MM.1S (cell line): ENCODE measurements around the gene PSKH1.

Experiments used
- DNase-seq: peaks from one replicate; pipeline ENCODE4 v3.0.0-alpha.2; 2015
- H2AFZ ChIP-seq: fragments of 300-600 bp; sonication (generic); 2 replicates; pipeline ENCODE4 v1.6.0; 2016; ENCODE audit warnings: antibody characterized with exemption, low read length
- H3F3A ChIP-seq: fragments of 300-600 bp; sonication (generic); 2 replicates; pipeline ENCODE4 v1.6.1; 2016; ENCODE audit warnings: mild to moderate bottlenecking, antibody characterized with exemption, low read length, moderate library complexity, mixed read lengths; ENCODE audit not compliant: insufficient read depth
- H3K27ac ChIP-seq: fragments of 300-600 bp; sonication (generic); 2 replicates; pipeline ENCODE4 v1.5.1; 2016; ENCODE audit warnings: mild to moderate bottlenecking, low read length
- H3K27me3 ChIP-seq: fragments of 300-600 bp; sonication (generic); replicated peaks from 2 replicates; pipeline ENCODE4 v1.6.0; 2016; ENCODE audit warnings: low read length; ENCODE audit not compliant: insufficient read depth
- H3K36me3 ChIP-seq: fragments of 300-600 bp; sonication (generic); replicated peaks from 2 replicates; pipeline ENCODE4 v1.6.1; 2016; ENCODE audit warnings: mild to moderate bottlenecking, low read length, mixed read lengths; ENCODE audit not compliant: insufficient read depth
- H3K4me1 ChIP-seq: fragments of 300-600 bp; sonication (generic); 2 replicates; pipeline ENCODE4 v1.6.1; 2016; ENCODE audit warnings: low read length, mixed read lengths
- H3K4me2 ChIP-seq: fragments of 300-600 bp; sonication (generic); 2 replicates; pipeline ENCODE4 v1.6.0; 2016; ENCODE audit warnings: low read depth, low read length
- H3K4me3 ChIP-seq: fragments of 300-600 bp; sonication (generic); 2 replicates; pipeline ENCODE4 v1.5.1; 2016; ENCODE audit warnings: low read length, mixed read lengths
- H3K79me2 ChIP-seq: fragments of 300-600 bp; sonication (generic); 2 replicates; pipeline ENCODE4 v1.6.1; 2016; ENCODE audit warnings: mixed run types, low read length, mixed read lengths
- H3K9ac ChIP-seq: fragments of 300-600 bp; sonication (generic); 2 replicates; pipeline ENCODE4 v1.6.1; 2016; ENCODE audit warnings: low read length, mixed read lengths
- H3K9me2 ChIP-seq: fragments of 300-600 bp; sonication (generic); replicated peaks from 2 replicates; pipeline ENCODE4 v1.6.1; 2016; ENCODE audit warnings: mild to moderate bottlenecking, low read length, mixed read lengths; ENCODE audit not compliant: insufficient read depth
- H3K9me3 ChIP-seq: fragments of 300-600 bp; sonication (generic); replicated peaks from 2 replicates; pipeline ENCODE4 v1.6.1; 2016; ENCODE audit warnings: mild to moderate bottlenecking, low read length, mixed read lengths; ENCODE audit not compliant: insufficient read depth
- H4K20me1 ChIP-seq: fragments of 300-600 bp; sonication (generic); 2 replicates; pipeline ENCODE4 v1.6.1; 2016; ENCODE audit warnings: mild to moderate bottlenecking, low read length, moderate library complexity, mixed read lengths; ENCODE audit not compliant: insufficient read depth
- CTCF ChIP-seq: fragments of 300-600 bp; sonication (generic); IDR thresholded peaks from 2 replicates; pipeline ENCODE4 v1.5.1; 2016; ENCODE audit warnings: antibody characterized with exemption, low read length, mixed read lengths
- EZH2 ChIP-seq: fragments of 300-600 bp; sonication (generic); optimal IDR thresholded peaks from 2 replicates; pipeline ENCODE3; 2017; ENCODE audit warnings: low read depth, mild to moderate bottlenecking, antibody characterized with exemption, low read length, mixed read lengths
- EZH2phosphoT487 ChIP-seq: fragments of 300-600 bp; sonication (generic); IDR thresholded peaks from 2 replicates; pipeline ENCODE4 v1.6.1; 2018; ENCODE audit warnings: antibody characterized with exemption, low read length

Gene PSKH1

GRCh38 chr16:67942510-67943255, 49.6 kb downstream of the PSKH1 start:
- no peaks in the 10 kb centered on the region for H3K79me2 ChIP-seq
- H3K36me3 ChIP-seq = no peaks in the 10 kb centered on the region; the same call in 1 of the 2 replicates
- H3K4me3 ChIP-seq = no peak overlapping the region
- no peak overlapping the region for H3K4me2 ChIP-seq
- no peak overlapping the region for H2AFZ ChIP-seq
- H3K27me3 ChIP-seq = no peaks in the 10 kb centered on the region
- DNase-seq = no peak
- H3K27ac ChIP-seq = no peak overlapping the region
- H3F3A ChIP-seq = 0 out of 2 replicates have a peak, but pooled peaks cover 2% of the 10 kb centered on the region
- H3K9ac ChIP-seq = no peak overlapping the region
- TF ChIP-seq EZH2 (no peak), CTCF (no peak), EZH2phosphoT487 (no peak)
- no peaks in the 10 kb centered on the region; the same call in 1 of the 2 replicates for H3K4me1 ChIP-seq
- H3K9me3 ChIP-seq = no peaks in the 10 kb centered on the region
- no peaks in the 10 kb centered on the region for H3K9me2 ChIP-seq
- no peaks in the 10 kb centered on the region for H4K20me1 ChIP-seq

DNA sequence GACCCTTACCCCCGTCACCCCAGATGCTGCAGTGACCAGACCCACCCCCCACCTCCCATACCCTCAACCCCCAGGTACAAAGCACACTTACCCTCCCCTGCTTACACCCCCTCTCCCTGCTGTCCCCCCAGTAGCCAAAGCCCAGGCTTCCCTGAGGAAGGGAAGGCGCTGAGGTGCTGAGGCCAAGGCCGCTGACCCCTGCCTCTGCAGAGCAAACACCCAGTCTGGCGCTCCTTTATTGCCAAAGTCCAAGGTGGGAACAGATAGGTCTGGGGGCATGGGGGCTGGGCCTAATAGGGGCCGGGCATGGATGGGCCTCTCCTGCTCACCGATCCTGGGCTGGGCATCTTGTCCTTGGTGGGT, 50.2 kb downstream of the PSKH1 start:
- Histone ChIP-seq H3K4me2 (no peak overlapping the region), H3F3A (0 out of 2 replicates have a peak, but pooled peaks cover 2% of the 10 kb centered on the region), H3K4me3 (no peak overlapping the region), H3K36me3 (no peaks in the 10 kb centered on the region; the same call in 1 of the 2 replicates), H3K9me2 (no peaks in the 10 kb centered on the region), H3K27me3 (no peaks in the 10 kb centered on the region), H3K79me2 (no peaks in the 10 kb centered on the region), H2AFZ (no peak overlapping the region), H3K9ac (no peak overlapping the region), H3K4me1 (no peaks in the 10 kb centered on the region), H3K27ac (no peak overlapping the region), H3K9me3 (no peaks in the 10 kb centered on the region), H4K20me1 (no peaks in the 10 kb centered on the region)
- no peak for TF ChIP-seq CTCF
- TF ChIP-seq EZH2phosphoT487 = no peak
- no peak for TF ChIP-seq EZH2
- DNase-seq = no peak

DNA sequence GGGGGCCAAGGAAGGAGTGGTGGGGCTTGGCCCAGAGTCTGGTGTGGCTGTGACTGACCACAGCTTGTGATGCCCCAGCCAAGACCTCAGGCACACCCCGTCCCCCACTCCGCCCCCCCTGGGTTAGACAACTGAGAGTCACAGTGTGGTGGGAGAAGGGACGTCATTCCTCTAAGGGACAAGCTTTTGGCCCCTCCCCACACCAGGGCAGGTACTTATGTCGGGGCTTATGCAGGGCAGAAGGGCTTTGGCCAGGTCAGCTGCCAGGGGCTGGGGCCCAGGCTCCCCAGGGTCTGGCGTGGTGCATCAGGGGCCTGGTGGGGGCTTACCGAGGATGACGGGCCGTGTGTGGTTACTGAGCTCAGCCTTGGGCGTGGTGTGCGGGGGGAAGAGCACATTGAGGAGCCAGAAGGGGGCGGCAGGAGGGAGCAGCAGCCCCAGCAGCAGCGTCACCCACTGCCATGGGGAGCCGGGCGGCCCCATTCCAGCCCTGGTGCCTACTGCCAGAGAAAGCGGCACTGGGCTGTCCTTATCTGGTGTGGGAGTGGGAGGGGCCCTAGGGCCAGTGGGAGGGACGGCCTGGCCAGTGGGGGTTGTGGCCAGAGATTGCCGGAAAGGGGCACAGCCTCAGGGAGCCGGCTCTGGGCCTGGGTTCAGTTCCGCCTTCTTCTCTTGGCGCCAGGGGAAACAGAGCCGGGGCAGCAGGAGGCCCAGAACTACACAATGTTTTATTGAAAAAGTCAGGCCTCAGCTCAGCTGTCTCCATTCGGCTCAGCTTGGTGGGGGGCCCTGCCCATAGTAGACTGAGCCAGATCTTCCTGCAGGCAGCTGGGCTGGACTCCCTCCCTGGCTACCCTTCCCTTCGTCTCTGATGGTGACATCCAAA, 50.8 kb downstream of the PSKH1 start, which contains the start of gene LCAT:
TSS of gene LCAT (minus strand) at position 502 of the 886 bp plus-strand sequence. CDS start at position 483, 19 bp downstream.
- Histone ChIP-seq H3K4me3 (no peak within 1 kb of the TSS), H3K4me2 (no peak within 1 kb of the TSS), H3K4me1 (no peaks in the 10 kb centered on the region), H3K36me3 (no peaks in the 10 kb centered on the region; the same call in 1 of the 2 replicates), H3K27me3 (no peaks in the 10 kb centered on the region), H3K9ac (no peak within 1 kb of the TSS), H3K9me2 (no peaks in the 10 kb centered on the region), H4K20me1 (no peaks in the 10 kb centered on the region), H3K9me3 (no peaks in the 10 kb centered on the region), H3K27ac (no peak within 1 kb of the TSS), H3K79me2 (no peaks in the 10 kb centered on the region), H3F3A (0 out of 2 replicates have a peak, but pooled peaks cover 2% of the 10 kb centered on the region), H2AFZ (no peak within 1 kb of the TSS)
- TF ChIP-seq EZH2 = no peak
- no peak for TF ChIP-seq CTCF
- TF ChIP-seq EZH2phosphoT487 = no peak
- no peak for DNase-seq
